H9 (cell line): ENCODE results near the gene EIF6. TPM values are rescaled to one million over a fixed set of nuclear protein-coding genes. Genes with fewer than 3 reads are reported as not detected.
A peak's percentile ranks its signal among the peaks of the same experiment; 100 is the strongest.

Source experiments
- DNase-seq: peaks from one replicate; pipeline ENCODE4 v3.0.0-alpha.2; 2017
- H2AFZ ChIP-seq: one replicate; pipeline ENCODE4 v1.6.1; 2013; ENCODE audit warnings: mild to moderate bottlenecking, low read length, control low read depth, moderate library complexity
- H2AK5ac ChIP-seq: 2 replicates; pipeline ENCODE4 v1.6.1; 2013; ENCODE audit warnings: low read length, control low read depth, mixed read lengths; ENCODE audit not compliant: insufficient read length
- H2BK120ac ChIP-seq: one replicate; pipeline ENCODE4 v1.6.1; 2013; ENCODE audit warnings: low read depth, mild to moderate bottlenecking, low read length, control low read depth, inconsistent platforms; ENCODE audit not compliant: poor library complexity, severe bottlenecking
- H2BK12ac ChIP-seq: 2 replicates; pipeline ENCODE4 v1.6.1; 2013; ENCODE audit warnings: low read length, control low read depth, mixed read lengths, low read depth; ENCODE audit not compliant: insufficient read length
- H2BK15ac ChIP-seq: 2 replicates; pipeline ENCODE4 v1.6.1; 2013; ENCODE audit warnings: low read depth, low read length, control low read depth
- H2BK20ac ChIP-seq: one replicate; pipeline ENCODE4 v1.6.1; 2013; ENCODE audit warnings: low read depth, mild to moderate bottlenecking, low read length, control low read depth, inconsistent platforms; ENCODE audit not compliant: poor library complexity, severe bottlenecking
- H2BK5ac ChIP-seq: 2 replicates; pipeline ENCODE4 v1.6.1; 2013; ENCODE audit warnings: low read length, control low read depth, mixed read lengths; ENCODE audit not compliant: insufficient read length
- H3K14ac ChIP-seq: 2 replicates; pipeline ENCODE4 v1.6.1; 2013; ENCODE audit warnings: low read length, control low read depth; ENCODE audit not compliant: insufficient read depth
- H3K18ac ChIP-seq: 2 replicates; pipeline ENCODE4 v1.6.1; 2013; ENCODE audit warnings: low read depth, mild to moderate bottlenecking, mixed read lengths, low read length, control low read depth; ENCODE audit not compliant: insufficient read length
- H3K23ac ChIP-seq: 2 replicates; pipeline ENCODE4 v1.6.1; 2013; ENCODE audit warnings: low read length, control low read depth, mixed read lengths, low read depth; ENCODE audit not compliant: insufficient read length
- H3K23me2 ChIP-seq: 2 replicates; pipeline ENCODE4 v1.6.1; 2013; ENCODE audit warnings: low read depth, mild to moderate bottlenecking, mixed read lengths, low read length, control low read depth; ENCODE audit not compliant: insufficient read length, poor library complexity, severe bottlenecking
- H3K27ac ChIP-seq: 2 replicates; pipeline ENCODE4 v1.5.1; 2013; ENCODE audit warnings: low read length, control low read depth, mixed read lengths, low read depth; ENCODE audit not compliant: insufficient read length
- H3K27me3 ChIP-seq: 2 replicates; pipeline ENCODE4 v1.6.1; 2013; ENCODE audit warnings: low read length, control low read depth, inconsistent platforms; ENCODE audit not compliant: insufficient read depth
- H3K4ac ChIP-seq: 2 replicates; pipeline ENCODE4 v1.6.1; 2013; ENCODE audit warnings: low read depth, mild to moderate bottlenecking, control low read depth, inconsistent platforms, low read length, moderate library complexity
- H3K4me1 ChIP-seq: 2 replicates; pipeline ENCODE4 v1.6.1; 2013; ENCODE audit warnings: low read length, control low read depth, inconsistent platforms; ENCODE audit not compliant: insufficient read depth
- H3K4me2 ChIP-seq: 2 replicates; pipeline ENCODE4 v1.6.1; 2013; ENCODE audit warnings: low read length, control low read depth, mixed read lengths; ENCODE audit not compliant: insufficient read length, insufficient read depth
- H3K56ac ChIP-seq: 2 replicates; pipeline ENCODE4 v1.6.1; 2013; ENCODE audit warnings: low read depth, mild to moderate bottlenecking, mixed read lengths, low read length, control low read depth; ENCODE audit not compliant: insufficient read length
- H3K79me1 ChIP-seq: 2 replicates; pipeline ENCODE4 v1.6.1; 2013; ENCODE audit warnings: low read depth, mild to moderate bottlenecking, moderate library complexity, low read length, control low read depth, inconsistent platforms; ENCODE audit not compliant: insufficient read depth, poor library complexity, severe bottlenecking
- H3K79me2 ChIP-seq: 2 replicates; pipeline ENCODE4 v1.6.1; 2013; ENCODE audit warnings: low read length, control low read depth, inconsistent platforms; ENCODE audit not compliant: insufficient read depth
- H3K9ac ChIP-seq: 2 replicates; pipeline ENCODE4 v1.6.1; 2013; ENCODE audit warnings: low read length, control low read depth, mixed read lengths; ENCODE audit not compliant: insufficient read length; ENCODE audit errors: extremely low read depth
- H3K9me3 ChIP-seq: one replicate; pipeline ENCODE4 v1.6.1; 2013; ENCODE audit warnings: low read depth, low read length, inconsistent platforms; ENCODE audit not compliant: control insufficient read depth
- H3T11ph ChIP-seq: one replicate; pipeline ENCODE4 v1.6.1; 2013; ENCODE audit warnings: mild to moderate bottlenecking, low read length, control low read depth, inconsistent platforms
- H4K20me1 ChIP-seq: one replicate; pipeline ENCODE4 v1.6.1; 2013; ENCODE audit not compliant: control insufficient read depth, insufficient read length, insufficient read depth
- H4K5ac ChIP-seq: 2 replicates; pipeline ENCODE4 v1.6.1; 2013; ENCODE audit warnings: low read depth, mild to moderate bottlenecking, mixed read lengths, low read length, control low read depth; ENCODE audit not compliant: insufficient read length
- H4K8ac ChIP-seq: replicated peaks from 2 replicates; pipeline ENCODE4 v1.6.1; 2013; ENCODE audit warnings: low read length, control low read depth, mixed read lengths, low read depth; ENCODE audit not compliant: insufficient read length
- H4K91ac ChIP-seq: 2 replicates; pipeline ENCODE4 v1.6.1; 2013; ENCODE audit warnings: low read depth, mild to moderate bottlenecking, moderate library complexity, mixed read lengths, low read length, control low read depth; ENCODE audit not compliant: insufficient read length
- H3K27ac Mint-ChIP-seq, 3 experiments: 2 replicates in 2 of 3; 3 replicates in 1 of 3; pipeline ENCODE4 v1.8.0; 2020 to 2021; ENCODE audit warnings: mixed read lengths in 3 of 3, mild to moderate bottlenecking in 1 of 3, moderate library complexity in 1 of 3
- H3K27me3 Mint-ChIP-seq: 2 replicates; pipeline ENCODE4 v1.8.0; 2021; ENCODE audit warnings: low read depth, mild to moderate bottlenecking, moderate library complexity, mixed read lengths
- H3K36me3 Mint-ChIP-seq, 3 experiments: 2 replicates in 2 of 3; 3 replicates in 1 of 3; pipeline ENCODE4 v1.8.0; 2020 to 2021; ENCODE audit warnings: low read depth in 3 of 3, mixed read lengths in 3 of 3; ENCODE audit not compliant: insufficient read depth in 1 of 3
- H3K4me1 Mint-ChIP-seq, 2 experiments: 2 replicates each; pipeline ENCODE4 v1.8.0; 2020; ENCODE audit warnings: mixed read lengths in 2 of 2
- H3K4me3 Mint-ChIP-seq, 2 experiments: 2 replicates in 1 of 2; 3 replicates in 1 of 2; pipeline ENCODE4 v1.8.0; 2020 to 2021; ENCODE audit warnings: mild to moderate bottlenecking in 2 of 2, mixed read lengths in 2 of 2, moderate library complexity in 1 of 2
- H3K9me3 Mint-ChIP-seq, 2 experiments: 2 replicates in 1 of 2; 3 replicates in 1 of 2; pipeline ENCODE4 v1.8.0; 2020; ENCODE audit warnings: mild to moderate bottlenecking in 2 of 2, mixed read lengths in 2 of 2, moderate library complexity in 1 of 2
- CTCF ChIP-seq: fragments of 200-600 bp; sonication (generic); conservative IDR thresholded peaks from 3 replicates; pipeline ENCODE4 v1.8.0; 2021; ENCODE audit warnings: antibody characterized with exemption, mild to moderate bottlenecking
- WGBS: extraction: QIAGEN DNeasy Blood & Tissue Kit; methylation state at CpG from one replicate; pipeline ENCODE4 v1.1.7; 2013; ENCODE audit warnings: missing lambda C conversion rate, low lambda C conversion rate, mixed read lengths; ENCODE audit not compliant: insufficient read length; ENCODE audit errors: extremely low coverage; 5-methylcytosine and 5-hydroxymethylcytosine counted together
- total RNA-seq: library from RNA; stranded (reverse); gene quantifications from 2 replicates; pipeline ENCODE4 v1.2.1, GENCODE V29; 2021

Gene EIF6
- total RNA-seq, 1 experiment from 2014 or later, result 150 TPM

GRCh38 chr20:35311822-35312221 is 27.2 kb upstream of the EIF6 start:
- H2BK120ac ChIP-seq, result no peak overlapping the region
- H3K9ac ChIP-seq, result no peak overlapping the region
- H3K79me2 ChIP-seq, result no peaks in the 10 kb centered on the region
- no peak overlapping the region for H2AK5ac ChIP-seq
- no peak overlapping the region for H3K23ac ChIP-seq
- H3K23me2 ChIP-seq, result no peaks in the 10 kb centered on the region
- H3K27me3 ChIP-seq, result no peaks in the 10 kb centered on the region
- peaks cover 2% of the 10 kb centered on the region; the same call in 1 of the 2 replicates for H3K4me1 ChIP-seq
- no peak overlapping the region for H2BK15ac ChIP-seq
- no peak for DNase-seq
- no peak overlapping the region for H3K4me2 ChIP-seq
- WGBS, result no CpG with 5 or more reads among the region's 5 CpGs
- H3K4ac ChIP-seq, result no peak overlapping the region
- no peak overlapping the region for H3K18ac ChIP-seq
- H2AFZ ChIP-seq, result no peak overlapping the region
- H3K14ac ChIP-seq, result no peak overlapping the region
- no peak overlapping the region for H4K91ac ChIP-seq
- H3K27ac ChIP-seq, result no peak overlapping the region
- no peak overlapping the region for H2BK20ac ChIP-seq
- no peak overlapping the region for H2BK12ac ChIP-seq
- Mint-ChIP-seq H3K4me3 (no peak overlapping the region), H3K4me1 (peaks cover 24 to 31% of the 10 kb centered on the region in 2 experiments), H3K27ac (peak overlapping the region; percentile 31 to 81 (median 49); a peak in 3 of 7 replicates), H3K36me3 (peaks cover 2 to 10% (median 4%) of the 10 kb centered on the region in 3 experiments; a peak in 5 of 7 replicates), H3K9me3 (no peaks in the 10 kb centered on the region), H3K27me3 (no peaks in the 10 kb centered on the region)
- H3K9me3 ChIP-seq, result no peaks in the 10 kb centered on the region
- no peak overlapping the region for H4K5ac ChIP-seq
- no peaks in the 10 kb centered on the region for H3K79me1 ChIP-seq
- no peak for TF ChIP-seq CTCF
- no peak overlapping the region for H3T11ph ChIP-seq
- no peak overlapping the region for H3K56ac ChIP-seq
- H4K8ac ChIP-seq, result no peak overlapping the region
- H4K20me1 ChIP-seq, result no peaks in the 10 kb centered on the region
- no peak overlapping the region for H2BK5ac ChIP-seq
